Dendritic cell treated with granulocyte-macrophage colony-stimulating factor and Interleukin-4, amounts not matched to agents 40 ng/mL and 50 ng/mL, for 4 days (primary cell): ENCODE data around the gene PACS2.
"Not testable (repeated sequence)": the region's sequence is repeated elsewhere in the genome, so short reads cannot be mapped to it uniquely, and the experiment has no call there.

Experiments
- H3K27ac Mint-ChIP-seq: one replicate; pipeline ENCODE4 v1.8.0; 2022; ENCODE audit warnings: mild to moderate bottlenecking, mixed read lengths
- H3K27me3 Mint-ChIP-seq: one replicate; pipeline ENCODE4 v1.8.0; 2022; ENCODE audit warnings: mild to moderate bottlenecking, mixed read lengths
- H3K36me3 Mint-ChIP-seq: one replicate; pipeline ENCODE4 v1.8.0; 2022; ENCODE audit warnings: low read depth, mixed read lengths
- H3K4me1 Mint-ChIP-seq: one replicate; pipeline ENCODE4 v1.8.0; 2022; ENCODE audit warnings: low read depth, mixed read lengths
- H3K4me3 Mint-ChIP-seq: one replicate; pipeline ENCODE4 v1.8.0; 2022; ENCODE audit warnings: mild to moderate bottlenecking, moderate library complexity, mixed read lengths
- H3K9me3 Mint-ChIP-seq: one replicate; pipeline ENCODE4 v1.8.0; 2022; ENCODE audit warnings: mixed read lengths
- intact Hi-C: fragments of 100-400 bp; cut with micrococcal nuclease; formaldehyde crosslinking; loops from one replicate; pipeline ENCODE4 v1.15.0; 2022

PACS2 gene

GRCh38 chr14:105314287-105315200 lies at the start of gene PACS2:
PACS2 (plus strand) TSS chr14:105314748; CDS start chr14:105314919, 171 bp downstream.
- intact Hi-C loops, result loop anchor here (1.0 kb wide), 1 partner anchor 13 kb away; the partner anchor contains the start of gene BRF1
- Mint-ChIP-seq H3K9me3 (no peaks in the 10 kb centered on the region), H3K4me1 (peaks cover 45% of the 10 kb centered on the region), H3K27ac (peak within 1 kb of the TSS; percentile 88), H3K4me3 (peak within 1 kb of the TSS; percentile 94), H3K27me3 (no peaks in the 10 kb centered on the region), H3K36me3 (peaks cover 9% of the 10 kb centered on the region)

- H3K4me3 Mint-ChIP-seq, result no peak overlapping the region
- no peaks in the 10 kb centered on the region for H3K4me1 Mint-ChIP-seq
- intact Hi-C loops, result no loop called here
- peaks cover 90% of the 10 kb centered on the region for H3K36me3 Mint-ChIP-seq
- H3K27ac Mint-ChIP-seq, result no peak overlapping the region
- no peaks in the 10 kb centered on the region for H3K27me3 Mint-ChIP-seq
- no peaks in the 10 kb centered on the region for H3K9me3 Mint-ChIP-seq
Measured at GRCh38 chr14:105267820-105268548, 46.6 kb upstream of the PACS2 start.

GRCh38 chr14:105268736-105269354 lies 45.7 kb upstream of the PACS2 start:
- Mint-ChIP-seq H3K27me3 (no peaks in the 10 kb centered on the region), H3K27ac (no peak overlapping the region)

GRCh38 chr14:105269405-105269804 lies 45.1 kb upstream of the PACS2 start:
- intact Hi-C loops, result no loop called here
- Mint-ChIP-seq H3K9me3 (no peaks in the 10 kb centered on the region), H3K4me3 (no peak overlapping the region), H3K4me1 (no peaks in the 10 kb centered on the region), H3K36me3 (peaks cover 76% of the 10 kb centered on the region), H3K27ac (no peak overlapping the region), H3K27me3 (no peaks in the 10 kb centered on the region)

More at GRCh38 chr14:105268736-105269354, 45.7 kb upstream of the PACS2 start:
- H3K9me3 Mint-ChIP-seq, result no peaks in the 10 kb centered on the region
- intact Hi-C loops, result no loop called here
- no peak overlapping the region for H3K4me3 Mint-ChIP-seq
- peaks cover 81% of the 10 kb centered on the region for H3K36me3 Mint-ChIP-seq
- no peaks in the 10 kb centered on the region for H3K4me1 Mint-ChIP-seq

- Mint-ChIP-seq H3K27me3 (no peaks in the 10 kb centered on the region), H3K9me3 (no peaks in the 10 kb centered on the region), H3K4me1 (no peaks in the 10 kb centered on the region), H3K27ac (no peak overlapping the region), H3K4me3 (no peak overlapping the region), H3K36me3 (peaks cover 59% of the 10 kb centered on the region)
- intact Hi-C loops, result no loop called here
Measured at GRCh38 chr14:105271224-105271890, 43.2 kb upstream of the PACS2 start.

GRCh38 chr14:105272623-105273022 lies 41.9 kb upstream of the PACS2 start:
- intact Hi-C loops, result no loop called here
- Mint-ChIP-seq H3K27me3 (no peaks in the 10 kb centered on the region), H3K4me1 (no peaks in the 10 kb centered on the region), H3K4me3 (no peak overlapping the region), H3K9me3 (no peaks in the 10 kb centered on the region), H3K36me3 (peaks cover 46% of the 10 kb centered on the region), H3K27ac (no peak overlapping the region)

GRCh38 chr14:105273062-105273461 lies 41.5 kb upstream of the PACS2 start:
- Mint-ChIP-seq H3K27ac (no peak overlapping the region), H3K4me3 (no peak overlapping the region), H3K36me3 (peaks cover 42% of the 10 kb centered on the region), H3K9me3 (no peaks in the 10 kb centered on the region), H3K4me1 (no peaks in the 10 kb centered on the region), H3K27me3 (no peaks in the 10 kb centered on the region)
- intact Hi-C loops, result no loop called here

- Mint-ChIP-seq H3K27me3 (no peaks in the 10 kb centered on the region), H3K4me1 (no peaks in the 10 kb centered on the region), H3K4me3 (no peak overlapping the region), H3K36me3 (peaks cover 34% of the 10 kb centered on the region), H3K27ac (no peak overlapping the region), H3K9me3 (no peaks in the 10 kb centered on the region)
- intact Hi-C loops, result no loop called here
Measured at GRCh38 chr14:105274637-105275036, 39.9 kb upstream of the PACS2 start.

GRCh38 chr14:105275267-105275946 lies 39.1 kb upstream of the PACS2 start:
- intact Hi-C loops, result no loop called here

GRCh38 chr14:105277448-105277847 lies 37.1 kb upstream of the PACS2 start:
- intact Hi-C loops, H3K4me1 Mint-ChIP-seq, H3K27me3 Mint-ChIP-seq, H3K4me3 Mint-ChIP-seq, H3K9me3 Mint-ChIP-seq, H3K27ac Mint-ChIP-seq: not testable (repeated sequence)
- H3K36me3 Mint-ChIP-seq, result peaks cover 37% of the 10 kb centered on the region

More at GRCh38 chr14:105275267-105275946, 39.1 kb upstream of the PACS2 start:
- Mint-ChIP-seq H3K27ac (no peak overlapping the region), H3K36me3 (peaks cover 37% of the 10 kb centered on the region), H3K4me3 (no peak overlapping the region), H3K27me3 (no peaks in the 10 kb centered on the region), H3K9me3 (no peaks in the 10 kb centered on the region), H3K4me1 (no peaks in the 10 kb centered on the region)

GRCh38 chr14:105279642-105280361 lies 34.7 kb upstream of the PACS2 start:
- H3K27ac Mint-ChIP-seq, result no peak overlapping the region
- H3K36me3 Mint-ChIP-seq, result peaks cover 55% of the 10 kb centered on the region

GRCh38 chr14:105280525-105280924 lies 34.0 kb upstream of the PACS2 start:
- H3K9me3 Mint-ChIP-seq, result no peaks in the 10 kb centered on the region
- H3K27ac Mint-ChIP-seq, result no peak overlapping the region
- H3K36me3 Mint-ChIP-seq, result peaks cover 62% of the 10 kb centered on the region
- peaks cover 20% of the 10 kb centered on the region for H3K4me1 Mint-ChIP-seq
- H3K27me3 Mint-ChIP-seq, result no peaks in the 10 kb centered on the region
- H3K4me3 Mint-ChIP-seq, result no peak overlapping the region
- intact Hi-C loops, result no loop called here

More at GRCh38 chr14:105279642-105280361, 34.7 kb upstream of the PACS2 start:
- H3K27me3 Mint-ChIP-seq, result no peaks in the 10 kb centered on the region
- H3K4me3 Mint-ChIP-seq, result no peak overlapping the region
- intact Hi-C loops, result no loop called here
- no peaks in the 10 kb centered on the region for H3K9me3 Mint-ChIP-seq
- peaks cover 14% of the 10 kb centered on the region for H3K4me1 Mint-ChIP-seq
